ENCODE data around the gene PLAC9. TPM values are rescaled to one million over a fixed set of nuclear protein-coding genes. Genes with fewer than 3 reads are reported as not detected.
"Not testable (repeated sequence)": the region's sequence is repeated elsewhere in the genome, so short reads cannot be mapped to it uniquely, and the experiment has no call there.

PLAC9 gene
- total RNA-seq, 2 experiments from 2014 or later = not detected

- intact Hi-C loops (cut with DNase I, micrococcal nuclease) = loop anchor here in 1 of 2 experiments (5.0 kb wide), 1 partner anchor 65 kb away; the partner anchor contains the start of gene ANXA11
- ATAC-seq = no peak
- Mint-ChIP-seq H3K27ac (no peak overlapping the region), H3K4me3 (no peak overlapping the region), H3K4me1 (peaks cover 13% of the 10 kb centered on the region), H3K9me3 (ENCODE audit: low read depth) (no peaks in the 10 kb centered on the region), H3K36me3 (ENCODE audit: low read depth) (no peaks in the 10 kb centered on the region), H3K27me3 (peaks cover 6% of the 10 kb centered on the region)
- POLR2A ChIA-PET = no interaction called here
- no peak for DNase-seq
- CTCF ChIA-PET = interaction anchor here (0.7 to 10.0 kb wide), 7 partner anchors 8 to 83 kb away, joined by 3 to 151 read pairs (median 4); no protein-coding TSS in a partner anchor
These were observed 9.3 kb downstream of the PLAC9 start for GRCh38 chr10:80141696-80142460.

DNA sequence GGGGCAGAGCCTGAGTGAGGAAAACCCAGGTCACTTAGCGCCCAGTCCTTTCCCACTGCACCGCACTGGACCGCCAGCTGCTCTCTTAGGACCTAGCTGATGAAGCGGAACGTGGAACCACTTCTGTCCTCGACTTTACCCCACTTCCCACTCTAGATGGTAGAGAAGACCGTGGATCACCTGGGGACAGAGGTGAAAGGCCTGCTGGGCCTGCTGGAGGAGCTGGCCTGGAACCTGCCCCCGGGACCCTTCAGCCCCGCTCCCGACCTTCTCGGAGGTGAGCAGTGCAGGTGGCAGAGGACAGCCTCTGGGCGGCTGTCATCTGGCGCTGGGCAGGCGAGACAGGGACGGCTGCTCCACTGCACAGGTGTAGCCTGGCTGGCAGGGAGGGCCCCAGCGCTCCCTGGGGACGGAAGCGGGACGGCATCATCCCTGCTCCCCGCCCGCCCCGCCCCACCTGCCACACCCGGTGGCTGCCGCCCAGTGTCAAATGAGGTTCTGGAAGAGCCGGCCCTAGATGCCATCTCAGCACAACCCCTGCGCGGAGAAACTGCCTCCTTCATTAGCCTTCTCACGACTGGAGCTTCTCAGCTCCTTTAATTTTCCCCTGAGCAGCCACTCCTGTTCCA is 11.7 kb downstream of the PLAC9 start:
- Mint-ChIP-seq H3K27ac (peak overlapping the region; percentile 52), H3K4me1 (peaks cover 13% of the 10 kb centered on the region), H3K36me3 (ENCODE audit: low read depth) (peaks cover 8% of the 10 kb centered on the region), H3K9me3 (ENCODE audit: low read depth) (peaks cover 1% of the 10 kb centered on the region), H3K27me3 (peaks cover 2% of the 10 kb centered on the region), H3K4me3 (peak overlapping the region; percentile 61)
- CTCF ChIA-PET = interaction anchor here (0.6 to 10.0 kb wide), 25 partner anchors 9 to 455 kb away, joined by 3 to 151 read pairs (median 4); no protein-coding TSS in a partner anchor
- DNase-seq (peak; percentile 65), ATAC-seq (peak; percentile 73)
- intact Hi-C loops (cut with DNase I, micrococcal nuclease) = loop anchor here (1.0 to 5.0 kb wide), 2 partner anchors 61 to 63 kb away; partner anchors contain the start of gene ANXA11 (in 2 of the 2)
- POLR2A ChIA-PET = interaction anchor here (0.9 to 1.7 kb wide), 2 partner anchors 53 to 78 kb away, joined by 3 to 8 read pairs; no protein-coding TSS in a partner anchor

DNA sequence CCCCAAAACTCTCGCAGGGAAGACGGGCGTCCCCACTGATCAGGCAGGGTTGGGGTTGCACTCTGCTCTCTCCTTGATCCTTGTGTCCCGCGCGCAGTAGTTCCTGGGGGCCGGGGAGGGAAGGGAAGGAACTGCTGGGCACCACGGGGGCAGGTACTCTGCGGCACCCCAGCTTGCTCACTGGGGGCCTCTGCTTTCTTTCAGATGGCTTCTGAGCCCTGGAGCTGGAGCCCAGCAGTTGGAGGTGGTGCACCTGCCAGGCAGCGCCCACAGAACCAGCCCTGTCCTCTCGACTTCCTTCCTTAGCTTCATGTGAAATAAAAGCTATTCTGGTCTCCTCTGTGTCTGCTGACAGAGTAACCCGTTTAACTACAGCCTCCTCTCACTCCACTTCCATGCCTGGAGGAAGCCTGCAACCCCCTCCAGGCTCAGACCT is 12.2 kb downstream of the PLAC9 start:
- H3K4me3 Mint-ChIP-seq = peak overlapping the region; percentile 61
- H3K27me3 Mint-ChIP-seq = peaks cover 2% of the 10 kb centered on the region
- CTCF ChIA-PET = interaction anchor here (0.6 to 10.0 kb wide), 19 partner anchors 8 to 750 kb away, joined by 3 to 151 read pairs (median 3); no protein-coding TSS in a partner anchor
- ATAC-seq = peak; percentile 32
- POLR2A ChIA-PET = interaction anchor here (0.6 to 1.7 kb wide), 3 partner anchors 11 to 77 kb away, joined by 3 to 8 read pairs (median 3); no protein-coding TSS in a partner anchor
- intact Hi-C loops (cut with DNase I, micrococcal nuclease) = loop anchor here (1.0 to 5.0 kb wide), 2 partner anchors 61 to 63 kb away; partner anchors contain the start of gene ANXA11 (in 2 of the 2)
- H3K36me3 Mint-ChIP-seq (ENCODE audit: low read depth) = peaks cover 14% of the 10 kb centered on the region
- H3K9me3 Mint-ChIP-seq (ENCODE audit: low read depth) = peaks cover 6% of the 10 kb centered on the region
- peak overlapping the region; percentile 52 for H3K27ac Mint-ChIP-seq
- peaks cover 13% of the 10 kb centered on the region for H3K4me1 Mint-ChIP-seq
- DNase-seq = peak; percentile 39

GRCh38 chr10:80145406-80146308 is 13.1 kb downstream of the PLAC9 start:
- H3K27me3 Mint-ChIP-seq; H3K9me3 Mint-ChIP-seq (ENCODE audit: low read depth); DNase-seq; ATAC-seq; H3K4me3 Mint-ChIP-seq; intact Hi-C loops (cut with DNase I, micrococcal nuclease): not testable (repeated sequence)
- Mint-ChIP-seq H3K4me1 (peaks cover 13% of the 10 kb centered on the region), H3K36me3 (ENCODE audit: low read depth) (peaks cover 21% of the 10 kb centered on the region), H3K27ac (peak overlapping the region; percentile 11)
- CTCF ChIA-PET = interaction anchor here (0.6 to 10.0 kb wide), 7 partner anchors 9 to 771 kb away, joined by 3 to 151 read pairs (median 4); no protein-coding TSS in a partner anchor
- POLR2A ChIA-PET = interaction anchor here (0.6 kb wide), 1 partner anchor 10 kb away, joined by 3 read pairs; no protein-coding TSS in a partner anchor

DNA sequence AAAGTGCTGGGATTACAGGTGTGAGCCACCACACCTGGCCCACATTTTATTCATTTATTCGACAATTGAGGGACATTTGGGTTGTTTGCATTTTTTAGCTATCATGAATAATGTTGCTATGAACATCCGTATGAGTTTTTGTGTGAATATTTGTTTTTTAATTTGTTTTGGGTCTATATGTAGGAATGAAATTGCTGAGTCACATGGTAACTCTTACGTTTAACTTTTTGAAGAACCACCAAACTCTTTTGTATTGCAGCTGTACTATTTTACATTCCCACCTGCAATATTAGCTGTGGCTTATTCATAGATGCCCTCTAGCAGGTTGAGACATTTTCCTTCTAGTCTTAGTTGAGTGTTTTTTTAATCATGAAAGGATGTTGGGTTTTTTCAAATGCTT is 14.4 kb downstream of the PLAC9 start:
- no peak overlapping the region for H3K27ac Mint-ChIP-seq
- H3K4me3 Mint-ChIP-seq = no peak overlapping the region
- peaks cover 13% of the 10 kb centered on the region for H3K4me1 Mint-ChIP-seq
- peaks cover 34% of the 10 kb centered on the region for H3K36me3 Mint-ChIP-seq (ENCODE audit: low read depth)
- no peaks in the 10 kb centered on the region for H3K27me3 Mint-ChIP-seq
- ChIA-PET CTCF (interaction anchor here (10.0 kb wide), 1 partner anchor 74 kb away, joined by 151 read pairs; no protein-coding TSS in a partner anchor), POLR2A (interaction anchor here (0.6 kb wide), 1 partner anchor 54 kb away, joined by 4 read pairs; no protein-coding TSS in a partner anchor)
- ATAC-seq = no peak
- DNase-seq = no peak
- peaks cover 6% of the 10 kb centered on the region for H3K9me3 Mint-ChIP-seq (ENCODE audit: low read depth)
- intact Hi-C loops (cut with DNase I, micrococcal nuclease) = no loop called here

DNA sequence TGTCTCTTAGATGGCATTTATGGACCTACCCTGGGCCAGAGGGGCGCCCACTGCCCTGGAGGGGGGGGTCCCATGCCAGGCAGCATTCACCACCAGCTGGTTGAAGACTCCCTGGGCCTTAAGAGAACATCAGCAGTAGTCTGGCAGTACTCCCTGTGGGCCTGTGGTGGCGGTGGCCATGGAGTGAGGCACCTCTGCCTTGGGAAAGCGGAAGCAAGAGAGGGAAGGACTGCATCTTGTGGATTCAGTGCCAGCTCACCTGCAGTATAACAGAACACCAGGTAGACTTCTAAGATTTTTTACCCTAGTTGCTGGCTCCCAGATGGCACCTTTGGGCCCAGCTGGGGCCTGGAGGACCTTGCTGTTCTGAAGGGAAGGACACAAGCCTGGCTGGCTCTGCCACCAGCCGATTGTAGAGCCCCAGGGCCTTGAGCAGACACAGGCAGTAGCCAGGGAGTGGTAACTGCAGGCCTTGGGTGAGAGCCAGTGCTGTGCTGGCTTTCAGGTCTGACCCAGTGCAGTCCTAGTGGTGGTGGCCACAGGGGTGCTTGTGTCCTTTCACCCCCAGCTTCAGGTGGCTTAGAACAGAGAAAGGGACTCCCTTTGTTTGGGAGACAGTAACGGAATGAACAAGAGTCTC is 15.8 kb downstream of the PLAC9 start:
- H3K4me1 Mint-ChIP-seq = peaks cover 13% of the 10 kb centered on the region
- H3K36me3 Mint-ChIP-seq (ENCODE audit: low read depth) = peaks cover 45% of the 10 kb centered on the region
- no peak for ATAC-seq
- no peak overlapping the region for H3K4me3 Mint-ChIP-seq
- H3K9me3 Mint-ChIP-seq (ENCODE audit: low read depth) = peaks cover 6% of the 10 kb centered on the region
- H3K27me3 Mint-ChIP-seq = no peaks in the 10 kb centered on the region
- POLR2A ChIA-PET = no interaction called here
- CTCF ChIA-PET = interaction anchor here (0.5 to 10.0 kb wide), 2 partner anchors 41 to 73 kb away, joined by 4 to 151 read pairs; no protein-coding TSS in a partner anchor
- intact Hi-C loops (cut with DNase I, micrococcal nuclease) = no loop called here
- DNase-seq = no peak
- H3K27ac Mint-ChIP-seq = no peak overlapping the region

GRCh38 chr10:80149123-80149522 is 16.6 kb downstream of the PLAC9 start:
- intact Hi-C loops (cut with DNase I, micrococcal nuclease) = no loop called here
- no peak for DNase-seq
- no peak overlapping the region for H3K4me3 Mint-ChIP-seq
- H3K9me3 Mint-ChIP-seq (ENCODE audit: low read depth) = peaks cover 6% of the 10 kb centered on the region
- peaks cover 50% of the 10 kb centered on the region for H3K36me3 Mint-ChIP-seq (ENCODE audit: low read depth)
- no peaks in the 10 kb centered on the region for H3K27me3 Mint-ChIP-seq
- ChIA-PET POLR2A (no interaction called here), CTCF (interaction anchor here (0.6 to 10.0 kb wide), 5 partner anchors 13 to 112 kb away, joined by 3 to 151 read pairs (median 4); no protein-coding TSS in a partner anchor)
- peaks cover 7% of the 10 kb centered on the region for H3K4me1 Mint-ChIP-seq
- peak overlapping the region; percentile 2 for H3K27ac Mint-ChIP-seq
- no peak for ATAC-seq

GRCh38 chr10:80150172-80150571 is 17.6 kb downstream of the PLAC9 start:
- Mint-ChIP-seq H3K36me3 (ENCODE audit: low read depth) (peaks cover 59% of the 10 kb centered on the region), H3K9me3 (ENCODE audit: low read depth) (peaks cover 6% of the 10 kb centered on the region), H3K27ac (peak overlapping the region; percentile 67), H3K27me3 (no peaks in the 10 kb centered on the region), H3K4me3 (no peak overlapping the region), H3K4me1 (no peaks in the 10 kb centered on the region)
- DNase-seq (no peak), ATAC-seq (no peak)
- intact Hi-C loops (cut with DNase I, micrococcal nuclease) = loop anchor here in 1 of 2 experiments (2.0 kb wide), 1 partner anchor 15 kb away; no protein-coding TSS in a partner anchor
- CTCF ChIA-PET = interaction anchor here (0.6 to 10.0 kb wide), 6 partner anchors 9 to 111 kb away, joined by 3 to 151 read pairs (median 4); no protein-coding TSS in a partner anchor
- POLR2A ChIA-PET = interaction anchor here (0.6 to 1.5 kb wide), 2 partner anchors 56 to 238 kb away, joined by 3 to 11 read pairs; no protein-coding TSS in a partner anchor

DNA sequence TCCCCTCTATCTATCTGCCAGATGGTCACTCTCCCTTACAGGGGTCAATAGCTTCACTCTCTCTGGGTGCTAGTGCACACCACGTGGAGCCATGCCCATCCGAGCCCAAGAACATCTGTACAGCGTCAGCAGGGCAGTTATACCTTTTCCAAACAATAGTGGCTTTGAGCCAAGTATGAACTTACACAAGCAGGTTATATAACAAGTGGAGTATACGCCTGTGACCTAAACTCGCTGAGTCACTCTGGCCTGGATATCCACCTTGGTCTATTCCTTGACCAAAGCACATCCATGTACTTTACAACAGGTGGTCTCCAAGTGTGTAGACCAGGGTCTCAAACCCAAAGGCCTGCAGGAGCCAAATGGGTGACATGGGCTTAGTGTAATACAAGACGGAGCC is 20.3 kb downstream of the PLAC9 start:
- CTCF ChIA-PET = interaction anchor here (1.1 to 2.2 kb wide), 3 partner anchors 9 to 70 kb away, joined by 3 to 6 read pairs (median 4); no protein-coding TSS in a partner anchor
- intact Hi-C loops (cut with DNase I, micrococcal nuclease) = no loop called here
- Mint-ChIP-seq H3K4me3 (no peak overlapping the region), H3K4me1 (peaks cover 10% of the 10 kb centered on the region), H3K27ac (peak overlapping the region; percentile 40), H3K9me3 (ENCODE audit: low read depth) (peaks cover 6% of the 10 kb centered on the region), H3K27me3 (no peaks in the 10 kb centered on the region), H3K36me3 (ENCODE audit: low read depth) (peaks cover 80% of the 10 kb centered on the region)
- no peak for ATAC-seq
- DNase-seq = no peak
- POLR2A ChIA-PET = no interaction called here

- Mint-ChIP-seq H3K4me3 (no peak overlapping the region), H3K27me3 (no peaks in the 10 kb centered on the region), H3K4me1 (peaks cover 10% of the 10 kb centered on the region), H3K36me3 (ENCODE audit: low read depth) (peaks cover 83% of the 10 kb centered on the region), H3K9me3 (ENCODE audit: low read depth) (peaks cover 6% of the 10 kb centered on the region), H3K27ac (peak overlapping the region; percentile 35)
- intact Hi-C loops (cut with DNase I, micrococcal nuclease) = no loop called here
- ChIA-PET POLR2A (no interaction called here), CTCF (interaction anchor here (0.7 to 2.2 kb wide), 5 partner anchors 10 to 133 kb away, joined by 3 to 6 read pairs (median 3); no protein-coding TSS in a partner anchor)
- DNase-seq (no peak), ATAC-seq (no peak)
These were observed 20.9 kb downstream of the PLAC9 start for GRCh38 chr10:80153460-80153859.

Data from activated CD4-positive, alpha-beta T cell treated with anti-CD3 and anti-CD28 coated beads for 36 hours (primary cell).